GM19455 (cell line): ENCODE results near the gene RPTOR.

ENCODE experiments used
- ATAC-seq: cut with Tn5 transposase; IDR thresholded peaks from one replicate; pipeline ENCODE4 v1.9.1; 2021; ENCODE audit not compliant: unreplicated experiment

Gene RPTOR

GRCh38 chr17:80984749-80985148 lies 440.1 kb downstream of the RPTOR start:
- ATAC-seq = no peak

GRCh38 chr17:80986046-80986445 lies 441.4 kb downstream of the RPTOR start:
- no peak for ATAC-seq

GRCh38 chr17:80986816-80987475 lies 442.3 kb downstream of the RPTOR start:
- ATAC-seq = no peak

GRCh38 chr17:80987941-80988461 lies 443.4 kb downstream of the RPTOR start:
- ATAC-seq = no peak

- no peak for ATAC-seq
Observed at GRCh38 chr17:80989586-80989913, 444.9 kb downstream of the RPTOR start.

- ATAC-seq = no peak
Observed at GRCh38 chr17:80990921-80991644, 446.4 kb downstream of the RPTOR start.

GRCh38 chr17:80991645-80992076 lies 447.0 kb downstream of the RPTOR start, which contains the start of gene CHMP6:
Gene CHMP6, plus strand, starts transcription at chr17:80991841. Its CDS starts 78 bp downstream, at chr17:80991919.
- no peak for ATAC-seq

GRCh38 chr17:80992077-80992947 lies 447.7 kb downstream of the RPTOR start:
- ATAC-seq = no peak

- no peak for ATAC-seq
Observed at GRCh38 chr17:80992948-80993624, 448.4 kb downstream of the RPTOR start.

GRCh38 chr17:80995131-80995530 lies 450.5 kb downstream of the RPTOR start:
- ATAC-seq = no peak

GRCh38 chr17:80996422-80997305 lies 452.0 kb downstream of the RPTOR start:
- no peak for ATAC-seq

- no peak for ATAC-seq
Observed at GRCh38 chr17:80997424-80998117, 452.9 kb downstream of the RPTOR start.

- no peak for ATAC-seq
Observed at GRCh38 chr17:80998118-80998747, 453.6 kb downstream of the RPTOR start.

- no peak for ATAC-seq
Observed at GRCh38 chr17:80998748-80999535, 454.3 kb downstream of the RPTOR start.

- ATAC-seq = no peak
Observed at GRCh38 chr17:80999536-81000333, 455.1 kb downstream of the RPTOR start.

- ATAC-seq = no peak
Observed at GRCh38 chr17:81000334-81000630, 455.6 kb downstream of the RPTOR start.

- no peak for ATAC-seq
Observed at GRCh38 chr17:81000631-81001357, 456.2 kb downstream of the RPTOR start.
